Lung (tissue), 11 donors: ENCODE measurements around the gene LOC128125822.

Source experiments
- ATAC-seq: fragments of 200-7000 bp; cut with Tn5 transposase; one replicate; pipeline ENCODE4 v1.9.1; 2020; ENCODE audit warnings: moderate number of reproducible peaks; ENCODE audit not compliant: insufficient read depth, low FRiP score
- DNase-seq, 3 donors: peaks; one replicate each; pipeline ENCODE4 v3.0.0-alpha.2; 2013 to 2017
- H3K27ac ChIP-seq, 2 donors: one replicate each; pipeline ENCODE4 v1.5.1; 2013; ENCODE audit warnings: mild to moderate bottlenecking in 2 of 2, moderate library complexity in 2 of 2, control low read depth in 1 of 2, inconsistent platforms in 1 of 2, low read depth in 1 of 2, low read length in 1 of 2
- H3K27me3 ChIP-seq, 3 donors: one replicate each; pipeline ENCODE4 v1.5.1; 2013; ENCODE audit warnings: low read length in 2 of 3; ENCODE audit not compliant: control insufficient read depth in 3 of 3, insufficient read depth in 3 of 3
- H3K36me3 ChIP-seq, 4 donors: one replicate each; pipeline ENCODE4 v1.5.1; 2013; ENCODE audit warnings: low read length in 4 of 4, mild to moderate bottlenecking in 1 of 4, moderate library complexity in 1 of 4; ENCODE audit not compliant: control insufficient read depth in 4 of 4, insufficient read depth in 4 of 4
- H3K4me1 ChIP-seq, 5 donors: one replicate each; pipeline ENCODE4 v1.5.1; 2013; ENCODE audit warnings: low read length in 5 of 5, mild to moderate bottlenecking in 2 of 5, moderate library complexity in 1 of 5; ENCODE audit not compliant: control insufficient read depth in 5 of 5, insufficient read depth in 5 of 5
- H3K4me3 ChIP-seq: one replicate; pipeline ENCODE4 v1.5.1; 2013; ENCODE audit warnings: mild to moderate bottlenecking, control low read depth, moderate library complexity
- H3K9ac ChIP-seq, 2 donors: one replicate each; pipeline ENCODE4 v1.5.1; 2013; ENCODE audit warnings: low read length in 2 of 2, control low read depth in 1 of 2; ENCODE audit not compliant: insufficient read depth in 1 of 2
- H3K9me3 ChIP-seq, 4 donors: one replicate each; pipeline ENCODE4 v1.5.1; 2013; ENCODE audit warnings: low read length in 3 of 4, mild to moderate bottlenecking in 1 of 4, moderate library complexity in 1 of 4; ENCODE audit not compliant: control insufficient read depth in 4 of 4, insufficient read depth in 3 of 4
- whole genome bisulfite sequencing, 2 donors: extraction: QIAGEN DNeasy Blood & Tissue Kit; methylation state at CpG; one replicate each; pipeline ENCODE4 v1.1.7; 2013; 5-methylcytosine and 5-hydroxymethylcytosine counted together
- TF ChIP-seq, protein P1 (sequence below): IDR thresholded peaks from 2 replicates; pipeline ENCODE4 v1.5.1; 2012; ENCODE audit warnings: mild to moderate bottlenecking; ENCODE audit errors: control extremely low read depth, extremely low read depth
- donor health status: control.
- donor health status: control.
- donor health status: Bipolar disorder and iron deficiency.
- donor health status: healthy.
- donor health status: DM: yes; HTN: yes; CAD: no.

LOC128125822 gene

DNA sequence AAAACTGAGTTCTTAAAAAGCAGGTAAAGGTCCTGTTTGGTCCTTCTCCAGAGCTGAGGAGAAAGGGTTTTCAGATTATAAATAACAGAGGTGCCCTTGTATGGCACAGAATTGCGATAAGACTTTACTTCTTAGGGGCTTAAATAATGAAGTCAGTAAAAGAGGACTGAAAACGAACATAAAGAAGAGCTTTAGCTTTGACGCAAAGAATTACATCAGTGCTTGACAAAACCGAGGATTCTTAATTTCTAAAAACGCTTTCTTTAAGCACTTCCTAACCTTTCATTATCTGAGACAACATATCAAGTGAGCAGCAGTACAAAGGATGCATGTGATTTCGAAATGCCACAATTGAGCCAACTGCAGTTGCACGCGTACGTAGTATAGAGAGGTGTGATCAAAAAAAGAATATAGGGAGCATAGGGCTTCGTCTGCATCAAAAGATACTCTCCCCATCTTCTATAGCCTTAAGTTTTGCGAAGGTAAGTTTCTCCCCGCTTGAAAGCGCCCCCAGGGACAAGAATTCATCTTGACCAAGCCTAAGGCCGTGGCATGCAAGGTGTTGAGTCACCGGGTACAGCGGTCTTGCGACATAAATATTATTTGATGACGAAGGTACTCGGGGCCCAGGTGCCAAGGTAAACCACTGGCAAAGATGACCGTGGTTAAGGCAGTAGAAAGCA lies 778 bp upstream of the LOC128125822 start:
- TF ChIP-seq, protein P1, sequence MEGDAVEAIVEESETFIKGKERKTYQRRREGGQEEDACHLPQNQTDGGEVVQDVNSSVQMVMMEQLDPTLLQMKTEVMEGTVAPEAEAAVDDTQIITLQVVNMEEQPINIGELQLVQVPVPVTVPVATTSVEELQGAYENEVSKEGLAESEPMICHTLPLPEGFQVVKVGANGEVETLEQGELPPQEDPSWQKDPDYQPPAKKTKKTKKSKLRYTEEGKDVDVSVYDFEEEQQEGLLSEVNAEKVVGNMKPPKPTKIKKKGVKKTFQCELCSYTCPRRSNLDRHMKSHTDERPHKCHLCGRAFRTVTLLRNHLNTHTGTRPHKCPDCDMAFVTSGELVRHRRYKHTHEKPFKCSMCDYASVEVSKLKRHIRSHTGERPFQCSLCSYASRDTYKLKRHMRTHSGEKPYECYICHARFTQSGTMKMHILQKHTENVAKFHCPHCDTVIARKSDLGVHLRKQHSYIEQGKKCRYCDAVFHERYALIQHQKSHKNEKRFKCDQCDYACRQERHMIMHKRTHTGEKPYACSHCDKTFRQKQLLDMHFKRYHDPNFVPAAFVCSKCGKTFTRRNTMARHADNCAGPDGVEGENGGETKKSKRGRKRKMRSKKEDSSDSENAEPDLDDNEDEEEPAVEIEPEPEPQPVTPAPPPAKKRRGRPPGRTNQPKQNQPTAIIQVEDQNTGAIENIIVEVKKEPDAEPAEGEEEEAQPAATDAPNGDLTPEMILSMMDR = no peak
- peak; percentile 23 for ATAC-seq
- peaks cover 0 to 14% (median 3%) of the 10 kb centered on the region in 5 donors for H3K4me1 ChIP-seq
- WGBS, 2 donors = 13% methylated on average over 20 of the region's 20 CpGs
- H3K4me3 ChIP-seq = no peak overlapping the region
- peak overlapping the region; percentile 57 to 96 for H3K9ac ChIP-seq
- H3K27ac ChIP-seq = peak overlapping the region; percentile 63 to 89
- no peaks in the 10 kb centered on the region for H3K9me3 ChIP-seq
- peaks cover 0 to 2% (median 0%) of the 10 kb centered on the region in 4 donors for H3K36me3 ChIP-seq
- DNase-seq = peak in 1 of 3 donors; percentile 72
- no peaks in the 10 kb centered on the region for H3K27me3 ChIP-seq

GRCh38 chr6:63572747-63573075 lies 431 bp downstream of the LOC128125822 start:
- DNase-seq = no peak
- H3K9ac ChIP-seq = peak overlapping the region in 1 of 2 donors; percentile 85
- 0 to 1% methylated on average over 35 to 42 of the region's 42 CpGs for WGBS, 2 donors
- peak; percentile 0 for ATAC-seq
- no peaks in the 10 kb centered on the region for H3K9me3 ChIP-seq
- peak overlapping the region; percentile 99 for H3K4me3 ChIP-seq
- no peaks in the 10 kb centered on the region for H3K27me3 ChIP-seq
- peak overlapping the region; percentile 92 to 100 for H3K27ac ChIP-seq
- H3K4me1 ChIP-seq = peaks cover 0 to 13% (median 3%) of the 10 kb centered on the region in 5 donors
- TF ChIP-seq, protein P1 = no peak
- H3K36me3 ChIP-seq = peaks cover 0 to 8% (median 5%) of the 10 kb centered on the region in 4 donors

- Histone ChIP-seq H3K9me3 (no peaks in the 10 kb centered on the region), H3K4me1 (peaks cover 0 to 13% (median 3%) of the 10 kb centered on the region in 5 donors), H3K36me3 (peaks cover 2 to 8% (median 5%) of the 10 kb centered on the region in 4 donors), H3K9ac (peak overlapping the region; percentile 81 to 85), H3K4me3 (peak overlapping the region; percentile 99), H3K27ac (peak overlapping the region; percentile 92 to 100), H3K27me3 (no peaks in the 10 kb centered on the region)
- TF ChIP-seq, protein P1 = no peak
- ATAC-seq (peak; percentile 56), DNase-seq (peak; percentile 82 to 88 (median 86))
- WGBS, 2 donors = 0% methylated on average over 78 to 86 of the region's 86 CpGs
Measured at GRCh38 chr6:63573076-63573898, 1.0 kb downstream of the LOC128125822 start.
